MM.1S (cell line): Measurements from ENCODE around the gene DNAI1.

Source experiments
- DNase-seq: peaks from one replicate; pipeline ENCODE4 v3.0.0-alpha.2; 2015
- H2AFZ ChIP-seq: fragments of 300-600 bp; sonication (generic); 2 replicates; pipeline ENCODE4 v1.6.0; 2016; ENCODE audit warnings: antibody characterized with exemption, low read length
- H3F3A ChIP-seq: fragments of 300-600 bp; sonication (generic); 2 replicates; pipeline ENCODE4 v1.6.1; 2016; ENCODE audit warnings: mild to moderate bottlenecking, antibody characterized with exemption, low read length, moderate library complexity, mixed read lengths; ENCODE audit not compliant: insufficient read depth
- H3K27ac ChIP-seq: fragments of 300-600 bp; sonication (generic); 2 replicates; pipeline ENCODE4 v1.5.1; 2016; ENCODE audit warnings: mild to moderate bottlenecking, low read length
- H3K27me3 ChIP-seq: fragments of 300-600 bp; sonication (generic); replicated peaks from 2 replicates; pipeline ENCODE4 v1.6.0; 2016; ENCODE audit warnings: low read length; ENCODE audit not compliant: insufficient read depth
- H3K36me3 ChIP-seq: fragments of 300-600 bp; sonication (generic); replicated peaks from 2 replicates; pipeline ENCODE4 v1.6.1; 2016; ENCODE audit warnings: mild to moderate bottlenecking, low read length, mixed read lengths; ENCODE audit not compliant: insufficient read depth
- H3K4me1 ChIP-seq: fragments of 300-600 bp; sonication (generic); 2 replicates; pipeline ENCODE4 v1.6.1; 2016; ENCODE audit warnings: low read length, mixed read lengths
- H3K4me2 ChIP-seq: fragments of 300-600 bp; sonication (generic); 2 replicates; pipeline ENCODE4 v1.6.0; 2016; ENCODE audit warnings: low read depth, low read length
- H3K4me3 ChIP-seq: fragments of 300-600 bp; sonication (generic); 2 replicates; pipeline ENCODE4 v1.5.1; 2016; ENCODE audit warnings: low read length, mixed read lengths
- H3K79me2 ChIP-seq: fragments of 300-600 bp; sonication (generic); 2 replicates; pipeline ENCODE4 v1.6.1; 2016; ENCODE audit warnings: mixed run types, low read length, mixed read lengths
- H3K9ac ChIP-seq: fragments of 300-600 bp; sonication (generic); 2 replicates; pipeline ENCODE4 v1.6.1; 2016; ENCODE audit warnings: low read length, mixed read lengths
- H3K9me2 ChIP-seq: fragments of 300-600 bp; sonication (generic); replicated peaks from 2 replicates; pipeline ENCODE4 v1.6.1; 2016; ENCODE audit warnings: mild to moderate bottlenecking, low read length, mixed read lengths; ENCODE audit not compliant: insufficient read depth
- H3K9me3 ChIP-seq: fragments of 300-600 bp; sonication (generic); replicated peaks from 2 replicates; pipeline ENCODE4 v1.6.1; 2016; ENCODE audit warnings: mild to moderate bottlenecking, low read length, mixed read lengths; ENCODE audit not compliant: insufficient read depth
- H4K20me1 ChIP-seq: fragments of 300-600 bp; sonication (generic); 2 replicates; pipeline ENCODE4 v1.6.1; 2016; ENCODE audit warnings: mild to moderate bottlenecking, low read length, moderate library complexity, mixed read lengths; ENCODE audit not compliant: insufficient read depth
- CTCF ChIP-seq: fragments of 300-600 bp; sonication (generic); IDR thresholded peaks from 2 replicates; pipeline ENCODE4 v1.5.1; 2016; ENCODE audit warnings: antibody characterized with exemption, low read length, mixed read lengths
- EZH2 ChIP-seq: fragments of 300-600 bp; sonication (generic); optimal IDR thresholded peaks from 2 replicates; pipeline ENCODE3; 2017; ENCODE audit warnings: low read depth, mild to moderate bottlenecking, antibody characterized with exemption, low read length, mixed read lengths
- EZH2phosphoT487 ChIP-seq: fragments of 300-600 bp; sonication (generic); IDR thresholded peaks from 2 replicates; pipeline ENCODE4 v1.6.1; 2018; ENCODE audit warnings: antibody characterized with exemption, low read length

DNAI1 gene

GRCh38 chr9:34446468-34446891, 12.1 kb upstream of the DNAI1 start:
- Histone ChIP-seq H3K4me1 (no peaks in the 10 kb centered on the region), H3K9me2 (no peaks in the 10 kb centered on the region), H2AFZ (no peak overlapping the region), H3K4me3 (no peak overlapping the region), H3K36me3 (no peaks in the 10 kb centered on the region), H3K4me2 (no peak overlapping the region), H3K9me3 (no peaks in the 10 kb centered on the region), H3K27ac (no peak overlapping the region), H3F3A (no peaks in the 10 kb centered on the region), H3K27me3 (no peaks in the 10 kb centered on the region), H3K79me2 (peaks cover 32% of the 10 kb centered on the region), H3K9ac (no peak overlapping the region), H4K20me1 (0 out of 2 replicates have a peak, but pooled peaks cover 4% of the 10 kb centered on the region)
- no peak for DNase-seq
- TF ChIP-seq EZH2 (no peak), EZH2phosphoT487 (no peak), CTCF (no peak)

DNA sequence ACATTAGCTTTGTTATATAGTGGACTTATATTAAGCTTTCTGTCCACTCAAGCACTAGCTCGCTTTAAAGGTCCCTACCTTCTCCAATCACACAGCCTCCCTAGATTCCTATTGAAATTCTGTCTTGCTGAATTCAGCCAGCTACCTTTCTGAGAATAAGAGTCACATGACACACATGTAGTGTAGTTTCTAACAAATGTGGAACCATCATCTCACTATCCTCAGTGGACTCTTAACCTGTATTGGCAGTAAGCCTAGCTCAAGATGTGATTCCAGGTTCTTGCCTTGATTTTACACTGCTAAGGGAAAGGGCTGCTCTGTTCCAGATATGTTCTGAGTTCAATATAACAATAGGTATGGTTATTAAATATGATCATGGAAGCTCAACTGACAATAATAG, 11.7 kb upstream of the DNAI1 start:
- Histone ChIP-seq H3K9ac (no peak overlapping the region), H3F3A (no peaks in the 10 kb centered on the region), H4K20me1 (0 out of 2 replicates have a peak, but pooled peaks cover 4% of the 10 kb centered on the region), H3K9me2 (no peaks in the 10 kb centered on the region), H3K27ac (no peak overlapping the region), H3K9me3 (no peaks in the 10 kb centered on the region), H3K36me3 (no peaks in the 10 kb centered on the region), H3K27me3 (no peaks in the 10 kb centered on the region), H3K4me1 (no peaks in the 10 kb centered on the region), H3K4me3 (no peak overlapping the region), H2AFZ (no peak overlapping the region), H3K79me2 (peaks cover 36% of the 10 kb centered on the region), H3K4me2 (no peak overlapping the region)
- DNase-seq = no peak
- TF ChIP-seq EZH2 (no peak), EZH2phosphoT487 (no peak)

DNA sequence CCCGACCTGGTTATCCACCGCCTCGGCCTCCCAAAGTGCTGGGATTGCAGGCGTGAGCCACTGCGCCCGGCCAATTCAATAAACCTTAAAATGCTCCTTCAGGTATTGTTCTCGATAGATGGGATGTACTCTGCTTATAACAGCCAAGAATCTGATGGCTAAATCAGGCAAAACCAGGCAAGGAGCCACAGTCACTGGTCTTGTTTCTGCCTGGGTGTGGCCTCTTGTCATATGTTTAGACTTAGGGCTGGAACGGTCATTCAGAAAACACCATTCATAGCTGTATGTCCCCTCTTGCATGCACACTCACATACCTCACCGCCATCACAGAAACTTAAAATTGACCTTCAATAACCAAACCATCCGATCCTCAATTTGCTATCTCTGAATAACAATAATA, 8.0 kb upstream of the DNAI1 start:
- H3K36me3 ChIP-seq = no peaks in the 10 kb centered on the region
- no peak overlapping the region for H3K9ac ChIP-seq
- TF ChIP-seq CTCF (no peak), EZH2 (no peak), EZH2phosphoT487 (no peak)
- DNase-seq = no peak
- peaks cover 9% of the 10 kb centered on the region for H3K4me1 ChIP-seq
- H2AFZ ChIP-seq = no peak overlapping the region
- peaks cover 4% of the 10 kb centered on the region; the same call in 1 of the 2 replicates for H4K20me1 ChIP-seq
- no peak overlapping the region for H3K27ac ChIP-seq
- H3K9me2 ChIP-seq = no peaks in the 10 kb centered on the region
- no peaks in the 10 kb centered on the region for H3F3A ChIP-seq
- H3K27me3 ChIP-seq = no peaks in the 10 kb centered on the region
- H3K79me2 ChIP-seq = peaks cover 73% of the 10 kb centered on the region
- H3K4me3 ChIP-seq = no peak overlapping the region
- no peak overlapping the region for H3K4me2 ChIP-seq
- no peaks in the 10 kb centered on the region for H3K9me3 ChIP-seq

DNA sequence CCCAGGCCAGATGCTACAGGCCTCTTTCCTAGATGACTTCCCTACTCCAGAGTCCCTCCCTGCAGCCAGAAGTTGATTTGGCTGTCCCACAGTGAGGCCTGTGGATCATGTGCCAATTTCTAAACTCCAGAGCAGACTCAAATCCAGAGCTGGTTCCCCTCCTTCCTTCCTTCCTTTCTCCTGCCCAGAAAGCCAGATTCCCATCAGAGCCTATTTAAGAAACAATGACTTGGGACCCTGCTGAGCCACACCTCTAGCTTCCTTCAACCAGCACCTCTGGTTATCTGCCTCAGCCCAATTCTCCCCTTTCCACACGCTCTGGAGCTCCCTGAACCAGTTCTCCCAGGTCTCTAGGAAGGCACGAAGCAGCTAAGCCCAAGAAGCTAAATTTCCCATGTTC, 7.5 kb upstream of the DNAI1 start:
- no peak overlapping the region for H3K27ac ChIP-seq
- TF ChIP-seq EZH2phosphoT487 (no peak), EZH2 (no peak), CTCF (no peak)
- H3K4me3 ChIP-seq = no peak overlapping the region
- no peaks in the 10 kb centered on the region for H3K36me3 ChIP-seq
- H3K9me3 ChIP-seq = no peaks in the 10 kb centered on the region
- H2AFZ ChIP-seq = no peak overlapping the region
- H3K9ac ChIP-seq = no peak overlapping the region
- H3K79me2 ChIP-seq = peaks cover 78% of the 10 kb centered on the region
- no peaks in the 10 kb centered on the region for H3K9me2 ChIP-seq
- H3F3A ChIP-seq = no peaks in the 10 kb centered on the region
- no peaks in the 10 kb centered on the region for H3K27me3 ChIP-seq
- peaks cover 4% of the 10 kb centered on the region; the same call in 1 of the 2 replicates for H4K20me1 ChIP-seq
- H3K4me2 ChIP-seq = no peak overlapping the region
- DNase-seq = no peak
- peaks cover 10% of the 10 kb centered on the region for H3K4me1 ChIP-seq
